GM18867 (cell line): Measurements from ENCODE around the gene MCF2L2.

Experiments used
- ATAC-seq: cut with Tn5 transposase; IDR thresholded peaks from one replicate; pipeline ENCODE4 v1.9.1; 2021; ENCODE audit warnings: mild to moderate bottlenecking, moderate library complexity; ENCODE audit not compliant: unreplicated experiment

The MCF2L2 gene

DNA sequence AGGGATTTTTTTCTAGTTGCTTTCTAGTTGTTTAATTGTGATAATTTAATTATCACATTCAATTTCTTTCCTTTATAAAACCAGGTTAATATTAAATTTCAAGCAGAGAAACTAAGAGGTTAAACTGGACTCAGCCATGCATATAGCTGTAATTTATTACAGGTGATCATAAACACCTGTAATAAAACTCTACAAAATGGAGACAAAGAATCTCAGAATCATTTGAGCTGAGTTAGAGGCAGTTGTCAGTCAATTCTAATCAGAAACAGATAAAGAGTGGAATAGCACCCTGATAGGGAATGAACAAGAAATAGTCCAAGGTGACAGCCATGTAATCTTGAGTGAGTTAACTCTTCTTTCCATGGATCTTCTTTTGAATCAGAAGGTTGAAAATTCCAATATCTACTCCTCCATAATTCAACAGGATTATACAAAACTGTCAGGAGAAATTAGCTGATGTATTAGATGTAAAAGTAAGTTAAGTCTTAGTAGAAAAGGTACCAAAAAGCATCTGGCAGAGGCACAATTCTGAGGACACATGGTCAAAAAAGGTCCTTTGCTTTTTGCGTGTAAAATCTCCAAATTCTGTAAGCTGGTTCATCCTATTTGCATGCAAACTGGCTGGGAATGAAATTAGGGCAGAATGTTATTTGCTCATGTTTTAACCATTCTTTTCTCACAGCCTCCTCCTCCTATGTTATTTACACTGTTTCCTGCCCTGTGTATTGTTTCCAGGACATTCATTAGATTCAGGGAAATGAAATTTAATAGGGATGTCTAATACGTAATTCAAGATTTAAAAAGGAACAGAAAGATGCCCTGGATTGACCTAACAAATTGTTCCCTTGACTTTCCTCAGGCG, 214.8 kb downstream of the MCF2L2 start:
- no peak for ATAC-seq

DNA sequence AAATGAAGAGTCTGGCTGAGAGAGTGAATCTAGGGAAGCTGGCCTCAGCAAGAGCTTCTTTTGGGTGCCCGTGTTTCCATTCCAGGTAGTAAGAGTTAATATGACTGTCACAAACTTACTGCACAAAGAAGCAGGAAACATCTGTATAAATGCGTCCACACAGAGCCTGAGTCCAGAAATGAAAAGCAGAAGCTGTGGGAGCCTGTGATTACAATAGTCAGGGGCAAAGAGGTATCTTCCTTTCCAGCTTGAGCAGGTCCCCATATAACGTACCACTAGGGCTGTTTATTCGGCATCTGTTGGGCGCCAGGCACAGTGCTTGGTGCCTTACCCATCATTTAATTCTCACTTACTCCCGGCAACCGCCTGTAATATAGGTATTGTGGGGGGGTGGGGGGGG, 215.9 kb downstream of the MCF2L2 start:
- no peak for ATAC-seq

DNA sequence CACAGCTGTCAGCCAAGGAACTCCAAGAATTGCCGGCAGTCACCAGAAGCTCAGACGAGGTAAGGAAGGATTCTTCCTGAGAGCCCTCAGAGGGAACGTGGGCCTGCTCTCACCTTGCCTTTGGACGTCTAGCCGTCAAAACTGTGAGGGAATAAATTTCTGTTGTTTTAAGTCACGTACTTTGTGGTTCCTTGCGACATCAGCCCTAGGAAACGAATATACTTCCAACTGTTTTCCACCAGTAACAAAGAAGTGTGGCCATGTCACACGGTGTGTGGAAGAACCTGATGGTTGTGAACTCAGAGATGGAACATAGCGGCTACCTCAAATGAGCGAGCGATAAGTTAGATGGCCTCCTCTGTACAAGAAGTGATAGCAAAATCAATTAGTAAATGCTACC, 216.3 kb downstream of the MCF2L2 start:
- ATAC-seq = no peak

DNA sequence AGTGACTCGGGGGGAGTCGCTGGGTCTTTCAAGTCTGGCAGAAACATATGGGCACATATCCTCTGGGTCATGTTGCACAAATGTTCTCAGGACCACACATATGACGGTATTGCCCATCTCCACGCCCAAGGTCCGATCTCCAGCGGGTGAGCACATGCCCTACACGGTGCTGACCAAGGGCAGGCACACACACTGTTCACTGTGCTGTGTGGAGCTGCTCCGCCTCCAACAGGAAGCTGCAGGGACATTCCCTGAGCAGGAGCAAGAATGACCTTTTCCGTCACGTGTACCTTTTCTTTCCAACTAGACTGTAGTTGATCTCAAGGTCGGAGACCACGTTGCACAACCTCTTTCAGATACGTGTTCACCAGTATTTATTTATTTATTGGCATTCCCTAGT, 217.1 kb downstream of the MCF2L2 start:
- no peak for ATAC-seq

DNA sequence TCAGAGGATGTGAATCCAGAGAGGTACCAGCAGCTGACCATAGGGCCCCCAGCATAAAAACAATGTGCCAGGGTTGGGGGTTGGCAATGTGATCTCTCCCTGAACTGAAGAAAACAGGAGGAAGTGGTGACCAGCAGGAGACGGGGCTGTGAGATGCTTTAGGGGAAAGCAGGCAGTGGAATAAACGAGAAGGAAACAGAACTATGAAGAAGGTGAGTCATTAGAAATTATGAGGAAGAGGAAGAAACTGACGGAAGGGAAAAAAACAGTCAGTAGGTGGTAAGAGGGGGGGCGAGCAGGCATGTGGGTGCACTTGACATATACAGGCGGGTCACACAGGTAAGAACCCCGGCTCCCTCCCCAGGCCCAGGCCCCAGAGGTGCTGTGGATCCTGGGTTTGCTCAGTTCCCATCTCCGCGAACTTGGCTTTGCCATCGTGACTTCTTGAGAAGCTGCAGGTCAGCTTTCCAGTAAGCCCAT, 217.5 kb downstream of the MCF2L2 start:
- ATAC-seq = no peak

DNA sequence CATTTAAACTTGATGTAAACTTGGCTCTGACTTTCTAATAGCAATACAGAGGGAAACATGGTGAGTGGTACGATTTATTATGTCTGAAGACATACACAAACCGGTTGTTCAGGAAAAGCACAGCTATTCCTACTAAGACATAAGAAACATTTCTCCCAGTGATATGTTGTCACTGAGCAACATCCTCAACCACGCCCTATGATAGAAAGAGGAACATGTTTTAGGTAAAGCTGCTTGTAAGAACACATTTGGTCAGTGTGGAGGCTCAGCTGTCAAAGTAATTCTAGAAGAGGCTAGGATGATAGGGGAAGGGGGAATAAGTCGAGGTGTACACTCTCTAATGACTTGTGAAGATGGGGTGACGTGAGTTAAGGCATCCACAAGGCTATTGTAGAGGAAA, 218.1 kb downstream of the MCF2L2 start:
- no peak for ATAC-seq

DNA sequence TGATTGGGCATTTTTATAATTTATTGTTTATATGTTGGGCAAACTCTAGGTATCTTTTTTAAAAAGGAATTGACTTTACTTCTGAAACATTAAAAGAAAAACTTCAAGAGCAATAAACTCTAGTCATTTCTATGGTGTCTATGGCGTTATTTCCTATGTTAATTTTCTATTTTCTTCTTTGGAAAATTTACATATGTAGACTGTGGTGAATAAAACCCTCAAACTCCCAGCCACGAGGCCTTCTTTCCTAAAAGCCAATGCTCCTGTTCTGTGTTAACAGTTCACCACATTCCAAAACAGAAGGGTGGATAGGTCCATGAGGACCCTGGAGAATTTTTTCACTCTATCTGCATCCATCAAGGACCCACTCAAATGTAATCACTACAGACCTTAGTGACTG, 219.6 kb downstream of the MCF2L2 start:
- ATAC-seq = no peak

DNA sequence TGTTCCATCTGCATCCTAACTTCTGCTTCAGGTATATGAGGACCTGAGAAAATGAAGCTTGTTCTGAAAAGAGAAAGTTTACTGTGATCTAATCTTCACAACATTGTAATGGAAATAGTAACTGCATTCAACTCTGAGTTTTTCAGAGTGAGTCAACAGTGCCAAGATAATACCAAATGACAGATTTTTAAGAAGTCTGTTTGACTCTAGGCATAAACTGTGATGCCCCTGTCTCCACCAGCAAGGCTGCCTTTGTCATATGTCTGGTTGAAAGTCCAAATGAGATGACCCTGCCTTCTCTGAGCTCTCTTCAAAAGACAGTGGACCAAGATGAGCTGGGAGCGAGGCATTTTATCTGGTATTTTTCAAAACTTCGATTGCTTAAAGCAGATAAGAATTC, 220.2 kb downstream of the MCF2L2 start:
- ATAC-seq = no peak

DNA sequence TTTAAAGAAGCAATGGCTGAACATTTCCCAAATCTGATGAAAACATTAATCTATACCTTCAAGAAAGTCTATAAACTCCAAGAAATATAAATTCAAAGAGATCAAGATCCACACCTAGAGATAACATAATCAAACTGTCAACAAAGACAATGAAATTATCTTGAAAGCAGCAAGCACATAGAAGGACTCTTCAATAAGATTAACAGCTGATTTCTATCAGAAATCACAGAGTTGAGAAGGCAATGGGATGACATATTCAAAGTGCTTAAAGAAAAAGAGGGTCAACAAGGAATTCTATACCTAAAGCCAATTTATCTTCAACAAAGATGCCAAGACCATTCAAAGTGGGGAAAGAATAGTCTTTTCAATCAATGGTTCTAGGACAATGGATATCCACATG, 224.7 kb downstream of the MCF2L2 start:
- no peak for ATAC-seq

DNA sequence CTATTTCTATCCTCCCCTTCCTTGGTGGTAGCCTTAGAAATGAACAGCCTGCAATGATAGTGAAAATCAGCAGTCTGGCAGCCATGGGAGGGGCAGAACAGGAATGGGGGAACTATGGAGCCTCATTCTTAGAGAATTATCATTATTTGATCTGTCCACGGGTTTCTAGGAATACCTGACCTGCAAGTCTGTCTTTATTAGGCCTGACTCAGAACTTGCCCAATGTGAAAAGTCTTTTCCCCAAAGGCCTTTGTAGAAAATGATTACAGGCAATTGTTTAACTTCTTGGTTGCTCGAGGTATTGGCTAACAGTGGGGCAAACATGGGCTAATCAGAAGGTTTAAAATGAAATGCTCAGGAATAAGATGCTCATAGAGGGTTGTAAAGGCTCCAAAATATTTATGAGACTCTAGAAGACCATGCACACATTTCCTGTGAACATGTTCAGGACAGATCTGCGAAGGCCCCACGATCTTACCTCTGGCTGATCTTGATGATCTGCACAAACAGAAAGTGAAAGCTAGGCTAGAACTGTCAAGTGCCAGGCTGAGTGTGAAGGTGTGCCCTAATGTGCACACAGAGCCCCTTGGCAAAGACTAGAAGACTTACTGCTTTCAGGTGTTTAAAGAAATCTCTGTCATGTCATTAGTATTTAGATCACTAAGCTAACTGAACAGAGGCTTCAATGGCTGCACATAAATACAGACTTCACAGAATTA, 226.3 kb downstream of the MCF2L2 start:
- ATAC-seq = no peak

DNA sequence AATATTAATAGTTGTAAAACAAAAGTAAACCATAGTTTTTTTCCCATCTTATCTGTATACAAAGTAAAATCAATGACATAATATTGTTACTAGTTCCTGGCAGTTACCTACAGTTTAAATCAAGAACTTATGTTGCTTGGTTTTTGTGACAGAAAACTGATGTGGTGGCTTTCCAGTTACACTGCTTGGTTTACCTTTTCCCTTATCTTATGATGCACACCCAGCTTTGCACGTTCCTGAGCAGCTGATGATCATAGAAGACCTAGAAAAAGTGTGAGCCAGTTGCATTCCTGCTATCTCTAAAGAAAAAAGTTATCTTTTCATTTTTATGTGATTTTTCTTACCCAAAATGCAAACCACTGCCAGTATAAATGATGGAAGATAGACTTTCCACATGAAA, 229.5 kb downstream of the MCF2L2 start:
- ATAC-seq = no peak

DNA sequence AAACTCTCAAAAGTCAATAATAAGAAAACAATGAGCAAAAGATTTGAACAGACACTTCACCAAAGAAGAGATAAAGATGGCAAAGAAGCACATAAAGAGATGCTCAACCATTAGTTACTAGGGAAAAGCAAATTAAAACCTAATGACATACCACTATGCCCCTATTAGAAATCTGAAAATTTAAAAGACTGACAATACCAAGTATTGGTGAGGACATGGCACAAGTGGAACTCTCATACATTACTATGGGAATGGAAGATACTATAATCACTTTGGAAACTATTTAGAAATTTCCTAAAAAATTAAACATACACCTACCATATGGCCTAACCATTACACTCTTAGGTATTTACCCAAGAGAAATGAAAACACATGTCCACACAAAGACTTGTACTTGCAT, 230.7 kb downstream of the MCF2L2 start:
- ATAC-seq = no peak

DNA sequence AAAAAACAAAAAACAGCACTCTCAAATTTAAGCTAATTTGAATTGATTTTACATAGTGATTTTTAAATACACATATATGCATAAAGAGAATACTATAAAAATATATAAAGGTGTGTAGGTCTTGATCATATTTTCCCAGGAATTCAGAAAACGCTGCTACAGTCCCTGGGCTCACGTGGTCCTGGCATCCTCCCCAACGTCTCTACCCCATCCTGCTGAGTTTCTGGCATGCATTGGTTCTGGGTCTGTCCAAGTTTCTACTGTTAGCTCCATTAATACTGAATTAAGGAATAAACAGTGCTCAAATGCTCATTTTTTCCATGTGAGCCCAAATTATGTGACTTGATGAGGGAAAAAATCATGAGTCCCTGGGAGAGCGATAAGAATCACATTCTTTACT, 233.2 kb downstream of the MCF2L2 start:
- ATAC-seq = no peak

DNA sequence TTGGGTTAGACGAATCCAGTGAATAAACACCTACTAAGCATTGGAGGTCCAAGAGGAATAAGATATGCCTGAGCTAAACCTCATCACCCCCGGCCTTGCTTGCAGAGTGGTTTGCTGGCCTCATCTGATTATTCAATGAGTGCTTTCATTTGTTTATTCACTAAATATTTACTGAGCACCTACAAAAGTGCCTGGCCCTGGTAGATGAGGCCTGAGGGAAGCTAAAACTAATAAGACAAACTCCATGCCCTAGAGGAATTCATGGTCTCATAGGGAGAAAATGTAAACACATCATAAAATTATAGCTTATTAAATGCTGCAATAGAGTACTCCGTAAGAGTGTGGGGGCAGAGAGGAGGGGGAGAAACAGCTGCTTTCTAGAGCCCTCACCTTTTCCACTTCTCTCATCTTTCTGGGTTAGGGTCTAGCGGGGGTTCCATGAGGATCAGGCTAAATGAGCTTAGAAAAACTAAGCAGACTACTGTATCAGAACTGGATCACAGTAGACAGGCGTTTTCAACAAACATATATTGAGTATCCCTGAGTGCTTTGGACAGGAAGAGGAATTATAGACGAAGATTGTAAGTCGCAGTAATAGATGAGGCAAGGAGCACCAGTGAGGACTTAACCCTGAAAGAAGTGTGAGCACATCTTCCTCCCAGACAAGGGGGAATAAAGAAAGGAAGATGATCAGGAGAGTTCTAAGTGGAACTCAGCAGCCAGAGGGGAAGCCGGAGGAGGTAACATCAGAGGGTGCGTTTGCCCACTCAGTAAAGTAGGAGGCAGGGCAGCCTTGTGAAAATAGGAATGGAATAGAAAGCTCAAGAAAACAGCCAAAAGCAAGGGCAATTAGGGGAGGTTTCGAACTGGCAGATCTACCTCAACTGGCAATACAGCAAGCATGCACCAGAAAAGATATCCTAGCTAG, 234.4 kb downstream of the MCF2L2 start:
- no peak for ATAC-seq

DNA sequence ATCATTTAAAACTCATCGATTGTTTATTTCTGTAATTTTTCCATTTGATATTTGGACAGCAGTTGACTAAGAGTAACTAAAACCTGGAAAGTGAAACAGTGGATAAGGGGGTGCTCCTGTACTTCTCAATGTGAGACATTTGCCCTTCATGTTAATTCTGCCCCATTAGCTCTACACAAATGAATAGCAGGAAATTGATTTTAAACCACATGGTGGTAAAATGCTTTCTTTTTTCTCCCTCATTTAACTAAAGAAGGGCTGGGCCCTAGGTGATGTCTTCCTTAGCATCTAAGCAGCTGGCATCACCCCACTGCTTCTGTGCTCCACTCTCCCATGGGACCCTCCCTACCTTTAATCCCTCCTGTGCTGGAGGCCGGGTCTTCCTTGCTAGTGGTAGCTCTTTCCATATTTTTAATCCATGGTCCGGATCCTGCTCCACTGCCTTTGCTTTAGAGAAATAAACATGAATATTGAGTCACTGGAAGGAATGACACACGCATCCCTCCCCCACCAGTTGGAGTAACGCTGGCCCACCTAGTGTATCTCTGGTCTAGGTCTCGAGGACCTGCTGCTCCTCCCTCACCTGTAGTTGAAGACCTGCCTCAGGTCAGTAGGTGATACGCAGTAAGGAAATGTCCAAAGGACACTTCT, 235.6 kb downstream of the MCF2L2 start:
- ATAC-seq = no peak

DNA sequence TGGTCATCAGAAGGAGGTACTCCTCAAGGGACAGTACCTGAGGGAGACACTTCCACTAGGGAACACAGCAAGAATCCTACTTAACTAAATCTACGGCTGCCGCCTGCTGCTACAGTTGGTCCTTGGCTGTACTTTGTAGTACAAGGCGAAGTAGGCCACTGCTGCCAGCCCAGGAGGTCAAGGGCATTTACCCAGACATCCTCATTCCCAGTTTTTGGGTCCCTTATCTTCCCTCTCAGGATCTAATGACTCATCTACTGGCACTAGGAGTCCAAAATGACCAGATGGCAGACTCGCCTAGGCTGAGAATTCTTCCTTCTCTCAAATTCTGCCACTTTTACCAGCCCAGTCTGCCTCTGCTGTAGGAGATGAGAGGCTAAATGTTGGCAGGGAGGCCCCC, 238.8 kb downstream of the MCF2L2 start:
- ATAC-seq = no peak

DNA sequence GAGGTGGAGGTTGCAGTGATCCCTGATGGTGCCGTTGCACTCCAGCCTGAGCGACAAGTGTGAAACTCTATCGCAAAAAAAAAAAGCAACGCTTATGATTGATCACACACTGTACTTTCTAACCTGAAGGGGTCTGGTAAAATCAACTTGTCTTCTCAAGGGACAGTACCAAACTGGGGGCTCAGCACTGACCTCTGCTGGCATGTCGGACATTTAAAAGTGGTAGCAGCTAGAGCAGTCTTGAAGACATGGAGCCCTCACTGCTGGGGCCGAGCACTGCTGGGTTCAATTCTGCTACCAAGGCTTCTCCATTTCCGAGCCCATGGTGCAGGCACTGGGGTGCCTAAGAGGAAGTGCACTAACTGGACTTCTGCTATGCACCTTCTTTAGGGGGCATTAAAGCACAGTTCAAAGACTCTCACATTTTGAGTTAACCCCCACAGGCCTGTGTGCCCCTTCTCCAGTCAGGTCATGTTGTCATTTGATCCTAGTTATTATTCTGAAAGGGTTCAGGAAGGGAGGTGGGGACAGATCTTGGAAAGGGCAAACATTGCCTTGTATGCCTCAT, 239.4 kb downstream of the MCF2L2 start:
- ATAC-seq = peak; percentile 50

DNA sequence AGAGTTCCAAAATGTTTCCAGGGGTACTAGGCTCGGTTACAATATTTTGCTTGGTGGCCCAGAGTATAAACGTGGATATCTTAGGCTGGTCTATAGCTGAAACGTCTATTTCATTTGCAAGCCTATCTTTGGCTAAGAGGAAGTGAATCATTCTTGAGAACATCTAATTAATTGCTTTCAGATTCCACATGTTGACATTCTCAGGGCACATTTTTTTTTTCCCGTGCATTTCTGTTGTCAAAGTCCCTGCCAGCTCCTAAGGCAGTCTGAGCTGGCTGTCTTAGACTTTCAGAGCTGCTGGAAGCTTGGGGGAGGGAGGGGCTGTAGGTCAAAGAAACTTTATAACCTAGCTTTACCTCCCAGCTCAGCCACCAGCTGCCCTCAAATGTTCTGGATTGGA, 242.7 kb downstream of the MCF2L2 start:
- ATAC-seq = no peak

DNA sequence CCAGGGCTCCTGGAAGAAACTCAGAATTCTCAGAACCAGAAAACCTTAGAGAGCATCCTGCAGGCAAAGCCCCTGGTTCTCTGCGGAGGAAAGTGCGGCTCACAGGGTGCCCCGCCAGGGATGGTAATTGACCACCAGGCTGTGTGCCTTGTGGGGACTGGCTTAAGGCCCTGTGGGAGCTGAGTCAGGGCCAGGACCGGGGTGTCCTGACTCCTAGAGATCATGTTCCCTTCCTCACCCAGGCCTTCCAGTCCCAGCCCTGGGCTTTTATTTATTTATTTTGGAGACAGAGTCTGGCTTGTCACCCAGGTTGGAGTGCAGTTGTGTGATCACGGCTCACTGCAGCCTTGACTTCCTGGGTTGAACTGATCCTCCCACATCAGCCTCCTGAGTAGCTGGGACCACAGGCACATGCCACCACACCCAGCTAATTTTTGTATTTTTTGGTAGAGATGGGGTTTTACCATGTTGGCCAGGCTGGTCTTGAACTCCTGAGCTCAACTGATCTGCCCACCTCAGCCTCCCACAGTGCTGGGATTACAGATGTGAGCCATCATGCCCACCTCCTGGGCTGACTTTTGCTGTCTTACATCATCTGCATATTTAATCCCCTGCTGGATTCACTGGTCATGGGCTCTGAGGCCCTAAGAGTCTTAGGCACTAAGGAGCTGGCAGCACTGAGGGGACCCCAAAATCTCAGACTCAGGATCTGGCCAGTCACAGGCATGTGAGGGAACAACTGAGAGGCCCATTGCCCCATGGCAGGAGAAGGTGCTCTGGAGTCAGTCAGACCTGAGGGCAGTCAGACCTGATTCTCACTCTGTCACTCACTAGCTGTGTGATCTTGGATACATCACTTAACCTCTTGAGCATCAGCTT, 245.4 kb downstream of the MCF2L2 start:
- ATAC-seq = no peak
